C4-2B (cell line): ENCODE results near the gene C10orf90.

ENCODE experiments used
- H3K27ac ChIP-seq: fragments of 450-650 bp; 2 replicates; pipeline ENCODE4 v1.5.1; 2017
- ZFX ChIP-seq: fragments of 450-650 bp; IDR thresholded peaks from 2 replicates; pipeline ENCODE4 v1.6.1; 2017
- TF ChIP-seq, protein P1 (sequence below): fragments of 450-650 bp; conservative IDR thresholded peaks from 2 replicates; pipeline ENCODE4 v1.5.1; 2017; ENCODE audit warnings: mild to moderate bottlenecking

C10orf90 gene

DNA sequence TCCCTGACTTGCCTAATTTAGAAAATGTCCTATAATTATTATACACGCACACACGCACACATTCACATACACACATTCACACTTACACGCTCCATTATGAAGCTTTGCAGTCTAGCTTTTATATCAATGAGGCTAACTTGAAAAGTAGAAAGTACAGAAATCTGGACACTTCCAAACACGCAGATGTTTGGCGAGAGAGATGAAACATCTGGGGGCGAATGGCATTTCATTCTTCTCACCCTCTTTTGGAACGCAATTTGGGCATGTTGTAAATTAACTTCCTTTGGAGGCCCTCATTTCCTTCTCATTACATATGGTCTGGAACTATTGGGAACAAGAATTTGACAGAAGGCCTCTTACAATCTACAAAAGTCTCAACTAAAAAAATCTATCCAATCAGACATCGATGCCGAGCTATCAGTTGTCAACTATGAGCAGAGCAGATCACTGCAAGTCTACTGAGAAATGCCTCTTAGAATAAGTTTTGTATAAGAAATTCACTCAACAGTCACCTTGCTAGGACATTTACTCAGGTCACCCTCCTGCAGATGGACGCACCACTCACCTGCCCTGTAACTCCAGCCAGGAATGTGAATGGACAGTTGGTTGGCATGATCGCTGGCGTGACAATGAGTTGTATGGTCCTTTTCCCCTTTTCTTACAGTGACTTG, 167.0 kb downstream of the C10orf90 start:
- no peak overlapping the region for H3K27ac ChIP-seq

DNA sequence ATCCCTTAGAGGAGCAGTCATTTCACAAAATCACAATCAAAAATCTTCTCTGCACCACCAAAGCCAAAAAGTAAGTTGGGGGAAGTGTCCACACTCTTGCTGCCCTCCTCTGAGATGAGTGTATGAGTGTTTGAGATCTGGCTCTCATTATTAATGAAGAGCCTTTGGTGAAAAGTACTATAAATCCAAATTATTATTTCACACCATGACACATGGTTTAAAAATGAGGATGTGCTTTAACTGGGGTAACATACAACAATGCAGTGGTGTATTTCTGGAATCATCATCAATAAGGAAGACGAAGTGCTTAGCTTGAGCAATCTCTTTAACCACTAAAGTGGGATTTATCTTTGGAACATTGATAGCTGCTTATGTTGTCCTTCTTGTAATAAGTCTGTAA, 168.1 kb downstream of the C10orf90 start:
- H3K27ac ChIP-seq: no peak overlapping the region
- TF ChIP-seq, protein P1, sequence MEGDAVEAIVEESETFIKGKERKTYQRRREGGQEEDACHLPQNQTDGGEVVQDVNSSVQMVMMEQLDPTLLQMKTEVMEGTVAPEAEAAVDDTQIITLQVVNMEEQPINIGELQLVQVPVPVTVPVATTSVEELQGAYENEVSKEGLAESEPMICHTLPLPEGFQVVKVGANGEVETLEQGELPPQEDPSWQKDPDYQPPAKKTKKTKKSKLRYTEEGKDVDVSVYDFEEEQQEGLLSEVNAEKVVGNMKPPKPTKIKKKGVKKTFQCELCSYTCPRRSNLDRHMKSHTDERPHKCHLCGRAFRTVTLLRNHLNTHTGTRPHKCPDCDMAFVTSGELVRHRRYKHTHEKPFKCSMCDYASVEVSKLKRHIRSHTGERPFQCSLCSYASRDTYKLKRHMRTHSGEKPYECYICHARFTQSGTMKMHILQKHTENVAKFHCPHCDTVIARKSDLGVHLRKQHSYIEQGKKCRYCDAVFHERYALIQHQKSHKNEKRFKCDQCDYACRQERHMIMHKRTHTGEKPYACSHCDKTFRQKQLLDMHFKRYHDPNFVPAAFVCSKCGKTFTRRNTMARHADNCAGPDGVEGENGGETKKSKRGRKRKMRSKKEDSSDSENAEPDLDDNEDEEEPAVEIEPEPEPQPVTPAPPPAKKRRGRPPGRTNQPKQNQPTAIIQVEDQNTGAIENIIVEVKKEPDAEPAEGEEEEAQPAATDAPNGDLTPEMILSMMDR: no peak

More for the DNA sequence above, 167.0 kb downstream of the C10orf90 start:
- no peak for TF ChIP-seq ZFX
- TF ChIP-seq, protein P1: no peak

DNA sequence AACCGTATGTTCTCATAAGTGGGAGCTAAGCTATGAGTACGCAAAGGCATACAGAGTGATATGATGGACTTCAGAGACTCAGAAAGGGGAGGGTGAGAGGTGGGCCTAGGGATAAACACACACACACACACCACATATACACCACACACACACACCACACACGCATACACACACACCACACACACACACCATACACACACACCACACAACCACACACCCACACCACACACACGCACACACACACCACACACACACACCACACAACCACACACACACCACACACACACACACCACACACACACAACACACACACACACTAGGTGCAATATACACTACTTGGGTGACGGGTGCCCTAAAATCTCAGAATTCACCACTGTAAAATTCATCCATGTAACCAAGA, 168.7 kb downstream of the C10orf90 start:
- no peak for TF ChIP-seq ZFX
- TF ChIP-seq, protein P1: no peak
- H3K27ac ChIP-seq: no peak overlapping the region

DNA sequence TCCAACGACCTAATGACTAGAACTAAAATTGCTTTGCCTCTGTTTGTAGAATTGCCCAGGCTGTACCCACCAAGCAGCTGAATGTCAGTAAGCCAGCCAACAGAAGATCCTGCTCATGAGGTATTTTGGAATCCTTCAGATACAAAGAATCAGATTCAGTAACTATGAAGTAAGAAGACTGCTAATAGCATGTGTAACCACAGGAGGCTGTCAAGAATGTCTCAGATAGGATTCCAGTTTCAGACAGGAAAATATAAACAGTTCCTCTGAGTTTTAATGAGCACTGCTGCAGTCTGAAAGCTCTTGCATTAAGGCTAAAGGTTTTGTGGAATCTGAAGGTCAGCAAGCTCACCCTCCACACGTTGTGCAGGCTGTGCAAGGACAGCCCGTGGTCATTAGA, 169.6 kb downstream of the C10orf90 start:
- H3K27ac ChIP-seq: no peak overlapping the region
- TF ChIP-seq ZFX: no peak
- TF ChIP-seq, protein P1: no peak

DNA sequence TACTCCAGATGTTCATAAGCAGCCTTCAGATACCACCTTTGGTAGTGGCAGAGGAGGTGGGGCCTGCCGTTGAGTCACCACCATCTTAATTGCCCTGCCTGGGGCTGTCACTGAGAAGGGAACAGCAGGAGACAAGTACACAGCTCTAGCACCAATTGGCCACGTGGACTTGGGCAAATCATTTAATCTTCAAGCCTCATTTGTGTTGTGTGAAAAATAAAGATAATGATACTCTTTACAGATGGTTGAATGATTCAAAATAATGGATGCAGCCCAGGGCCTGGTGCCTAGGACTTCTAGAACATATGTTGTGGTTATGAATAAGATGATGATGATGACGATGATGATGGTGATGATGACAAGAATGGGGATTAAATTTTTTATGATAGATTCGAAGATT, 170.3 kb downstream of the C10orf90 start:
- no peak overlapping the region for H3K27ac ChIP-seq
- TF ChIP-seq, protein P1: no peak
- no peak for TF ChIP-seq ZFX

DNA sequence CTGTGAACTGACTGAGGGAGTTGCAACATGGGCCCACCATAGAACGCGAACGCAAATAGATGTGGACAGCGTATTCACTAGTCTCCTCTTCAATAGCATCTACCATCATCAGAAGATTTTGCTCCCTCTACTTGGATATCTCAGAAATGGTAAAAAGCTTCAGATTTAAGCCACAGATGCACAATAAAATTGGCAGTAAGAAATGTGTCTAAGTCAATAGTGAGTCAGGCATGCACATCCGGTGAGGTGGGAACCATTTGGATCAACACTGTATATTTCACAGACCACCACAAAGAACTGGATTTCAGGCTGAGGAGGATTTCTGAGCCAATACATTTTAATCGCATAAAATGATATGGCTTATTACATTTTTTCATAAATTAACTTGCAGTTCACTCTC, 170.7 kb downstream of the C10orf90 start:
- no peak overlapping the region for H3K27ac ChIP-seq
- TF ChIP-seq, protein P1: no peak
- TF ChIP-seq ZFX: no peak

DNA sequence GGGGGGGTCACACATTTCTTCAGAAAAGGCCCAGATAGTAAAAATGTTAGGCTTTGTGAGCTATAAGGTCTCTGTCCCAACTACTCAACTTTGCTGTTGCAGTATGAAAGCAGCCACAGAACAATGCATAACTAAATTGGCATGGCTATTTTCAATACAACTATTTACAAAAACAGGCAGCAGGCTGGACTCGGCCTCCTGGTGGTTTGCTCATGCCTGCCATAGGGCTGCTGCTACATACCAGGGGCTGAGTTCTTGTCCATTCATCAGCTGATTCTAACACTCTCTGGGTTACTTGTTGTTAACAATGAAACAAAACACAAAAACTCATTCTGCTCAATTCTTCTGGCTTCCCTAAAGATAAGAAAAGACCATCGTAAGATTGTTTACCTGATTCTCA, 172.8 kb downstream of the C10orf90 start:
- H3K27ac ChIP-seq: no peak overlapping the region
- no peak for TF ChIP-seq ZFX
- TF ChIP-seq, protein P1: no peak
